Nasal cavity respiratory epithelium epithelial cell of viscerocranial mucosa (primary cell): ENCODE results near the gene TIGD7. TPM values are rescaled to one million over a fixed set of nuclear protein-coding genes. Genes with fewer than 3 reads are reported as not detected.

Experiments used
- total RNA-seq: library from RNA; depleted of rRNA; stranded (reverse); fragments of >200 nt; gene quantifications from 2 replicates; pipeline ENCODE4 v1.2.3, GENCODE V29; 2014

The TIGD7 gene, protein sequence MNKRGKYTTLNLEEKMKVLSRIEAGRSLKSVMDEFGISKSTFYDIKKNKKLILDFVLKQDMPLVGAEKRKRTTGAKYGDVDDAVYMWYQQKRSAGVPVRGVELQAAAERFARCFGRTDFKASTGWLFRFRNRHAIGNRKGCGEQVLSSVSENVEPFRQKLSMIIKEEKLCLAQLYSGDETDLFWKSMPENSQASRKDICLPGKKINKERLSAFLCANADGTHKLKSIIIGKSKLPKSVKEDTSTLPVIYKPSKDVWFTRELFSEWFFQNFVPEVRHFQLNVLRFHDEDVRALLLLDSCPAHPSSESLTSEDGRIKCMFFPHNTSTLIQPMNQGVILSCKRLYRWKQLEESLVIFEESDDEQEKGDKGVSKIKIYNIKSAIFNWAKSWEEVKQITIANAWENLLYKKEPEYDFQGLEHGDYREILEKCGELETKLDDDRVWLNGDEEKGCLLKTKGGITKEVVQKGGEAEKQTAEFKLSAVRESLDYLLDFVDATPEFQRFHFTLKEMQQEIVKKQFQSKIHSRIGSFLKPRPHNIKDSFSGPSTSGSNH
- 6.0 and 7.9 TPM in 2 replicates for total RNA-seq

DNA sequence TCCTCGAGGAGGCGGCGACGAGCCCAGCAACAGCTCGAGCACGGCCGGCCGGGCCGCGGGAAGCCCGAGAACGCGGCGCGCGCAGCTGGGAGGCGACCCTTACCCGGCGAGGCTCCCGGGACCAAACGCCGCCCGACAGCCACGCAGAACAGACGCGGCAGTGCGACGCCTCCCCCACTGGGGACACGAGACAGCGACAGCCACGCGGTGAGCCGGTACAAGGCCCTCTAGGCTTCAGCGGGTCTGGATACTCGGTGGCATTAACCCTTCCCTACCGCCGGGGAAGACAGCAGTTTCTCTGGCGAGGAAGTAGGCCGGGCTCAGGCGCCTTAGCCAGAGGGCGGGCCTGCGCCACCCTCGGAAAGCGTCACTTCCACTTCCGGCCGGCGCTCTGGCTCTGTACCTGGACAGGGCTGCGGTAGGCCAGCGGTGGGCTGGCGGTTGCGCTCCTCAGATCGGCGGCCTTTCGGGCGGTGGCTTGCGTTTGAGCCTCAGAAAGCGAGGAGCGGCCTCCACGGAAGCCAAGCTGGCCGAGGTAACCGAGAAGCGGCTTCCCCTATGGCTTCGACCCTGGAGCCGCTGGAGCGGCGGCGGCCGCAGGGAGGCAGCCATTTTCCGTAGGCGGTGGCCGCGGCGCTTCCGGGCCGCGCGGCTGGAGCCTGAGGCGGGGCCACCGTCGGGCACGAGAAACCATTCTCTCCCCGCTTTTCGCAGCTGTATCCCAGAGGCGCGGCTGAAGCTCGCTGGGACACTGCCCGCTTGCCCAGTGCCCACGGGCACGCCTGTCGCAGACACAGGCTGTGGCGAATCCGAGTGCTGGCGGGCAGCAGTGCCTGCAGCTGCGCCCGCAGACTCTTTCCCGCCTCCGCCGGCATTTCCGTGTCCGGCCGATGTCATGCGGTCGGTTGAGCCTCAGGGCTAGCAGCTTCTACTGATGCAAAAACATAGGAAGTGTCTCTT lies at the start of gene TIGD7, which contains the start of gene ZNF75A:
Gene TIGD7, minus strand, starts transcription at position 322 of the 960 bp plus-strand sequence. CDS start 4,816 bp downstream, outside the sequence.
Gene ZNF75A, plus strand, starts transcription at position 389 of the 960 bp plus-strand sequence. CDS start 2,932 bp downstream, outside the sequence.

DNA sequence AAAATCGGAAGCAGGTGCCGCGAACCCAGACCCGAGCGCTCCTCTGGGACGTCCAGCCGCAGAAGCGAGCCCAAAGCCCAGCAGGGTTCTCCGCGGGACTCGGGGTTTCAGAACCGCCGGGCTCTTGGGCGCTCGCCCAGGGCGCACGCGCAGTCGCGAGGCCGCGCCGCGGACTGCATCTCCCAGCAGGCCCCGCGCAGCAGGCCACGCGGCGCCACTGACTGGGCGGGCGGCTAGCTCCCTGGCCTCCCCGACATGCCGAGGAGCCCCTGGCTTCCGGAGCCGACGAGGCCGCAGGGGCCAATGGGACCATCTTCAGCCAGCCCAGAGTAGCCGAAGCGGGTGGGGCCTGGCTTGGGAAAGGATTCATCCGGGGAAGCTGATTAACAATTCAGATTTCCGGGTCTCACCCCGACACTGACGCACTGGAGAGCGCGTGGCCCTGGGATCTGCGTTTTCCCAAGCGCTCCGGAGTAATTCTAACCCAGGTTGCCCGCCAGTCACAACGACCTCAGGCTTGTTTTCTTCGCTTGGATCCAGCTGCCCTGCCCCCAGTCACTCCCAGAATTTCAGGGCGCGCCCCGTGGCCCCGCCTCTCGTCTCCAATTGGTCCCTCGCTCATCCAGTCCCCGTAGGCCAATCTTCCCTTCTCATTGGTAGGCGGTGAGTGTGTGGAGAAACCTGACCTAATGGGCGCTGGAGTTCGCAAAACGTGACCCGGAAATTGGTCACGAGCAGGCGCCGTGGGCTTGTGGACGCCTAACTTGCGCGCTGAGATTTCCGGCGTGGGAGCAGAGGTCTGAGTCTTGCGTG lies 22.3 kb downstream of the TIGD7 start, which contains the start of gene ZNF263:
Gene ZNF263, plus strand, starts transcription at position 762 of the 813 bp plus-strand sequence. CDS start 328 bp downstream, outside the sequence.

DNA sequence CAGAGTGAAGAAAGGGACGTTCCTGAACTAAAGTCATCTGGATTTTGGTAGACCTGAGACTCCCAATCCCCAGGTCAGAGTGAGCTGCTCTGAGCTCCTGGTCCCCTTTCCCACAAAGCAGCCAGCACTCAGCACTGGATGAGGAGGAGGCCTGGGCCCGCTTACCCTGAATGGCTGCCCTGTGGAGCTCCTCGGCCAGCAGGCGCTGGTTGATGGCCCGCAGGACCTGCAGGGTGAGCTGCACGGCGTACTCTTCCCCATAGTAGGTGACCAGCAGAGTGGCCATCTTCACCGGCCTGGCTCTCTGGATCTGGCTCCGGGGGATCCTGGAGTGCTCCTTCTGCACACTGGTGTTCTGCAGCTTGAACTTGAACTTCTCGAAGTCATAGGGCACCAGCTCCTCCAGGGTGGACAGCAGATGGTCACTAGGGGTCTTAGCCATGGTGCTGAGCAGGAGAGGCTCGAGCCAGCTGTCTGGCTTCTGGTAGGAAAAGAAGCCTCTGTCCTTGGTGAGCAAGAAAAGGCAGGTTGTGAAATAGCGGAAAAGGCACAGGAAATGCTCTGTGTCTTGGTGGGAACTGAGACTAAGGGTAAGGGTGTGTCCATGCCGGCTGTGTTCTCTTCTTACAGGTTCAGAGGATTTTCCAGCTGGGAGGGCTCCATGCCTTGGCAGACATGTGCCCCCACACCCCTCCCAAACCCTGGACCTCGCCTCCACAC lies 48.9 kb downstream of the TIGD7 start, which contains the start of gene MEFV:
Gene MEFV, minus strand, starts transcription at position 488 of the 720 bp plus-strand sequence. Its CDS starts 46 bp downstream, at position 442.

Other genes starting within 250 kb of the TIGD7 start
- 1.7 and 32.1 TPM in 2 replicates for gene IL32, start 239.8 kb downstream of the TIGD7 start, total RNA-seq
- gene ZSCAN10, start 206.1 kb downstream of the TIGD7 start, total RNA-seq: not detected in 2 replicates
- 17.4 and 17.8 TPM in 2 replicates for gene ZNF205, start 192.8 kb downstream of the TIGD7 start, total RNA-seq
- 13.7 and 22.8 TPM in 2 replicates for gene ZNF213, start 170.4 kb downstream of the TIGD7 start, total RNA-seq
- 0.14 TPM in 1 of 2 replicates, not detected in the other for gene OR1F1, start 117.2 kb downstream of the TIGD7 start, total RNA-seq
- 9.9 and 13.7 TPM in 2 replicates for gene ZNF200, start 70.3 kb downstream of the TIGD7 start, total RNA-seq
- under 0.01 and 0.07 TPM in 2 replicates for gene MEFV, start 48.8 kb downstream of the TIGD7 start, total RNA-seq
- gene ZNF263, start 21.9 kb downstream of the TIGD7 start, total RNA-seq: 55.7 and 64.9 TPM in 2 replicates
- gene ZNF75A, start 67 bp upstream of the TIGD7 start, total RNA-seq: 25.6 and 36.6 TPM in 2 replicates
- not detected in 2 replicates for gene OR2C1, start 50.5 kb upstream of the TIGD7 start, total RNA-seq
- 20.5 and 20.6 TPM in 2 replicates for gene ZSCAN32, start 95.6 kb upstream of the TIGD7 start, total RNA-seq
- 5.5 and 8.5 TPM in 2 replicates for gene ZNF174, start 95.8 kb upstream of the TIGD7 start, total RNA-seq
- 2.7 and 4.6 TPM in 2 replicates for gene ZNF597, start 138.1 kb upstream of the TIGD7 start, total RNA-seq
- 6.5 and 17.8 TPM in 2 replicates for gene NAA60, start 138.2 kb upstream of the TIGD7 start, total RNA-seq
- not detected in 2 replicates for gene C16orf90, start 190.1 kb upstream of the TIGD7 start, total RNA-seq
- 9.2 and 24.7 TPM in 2 replicates for gene CLUAP1, start 195.6 kb upstream of the TIGD7 start, total RNA-seq